ENCODE results near the gene UGDH. TPM values are rescaled to one million over a fixed set of nuclear protein-coding genes. Genes with fewer than 3 reads are reported as not detected.
"Not testable (repeated sequence)": the region's sequence is repeated elsewhere in the genome, so short reads cannot be mapped to it uniquely, and the experiment has no call there.

UGDH gene
- total RNA-seq, 1 donor from 2014 or later: 11.5 TPM

DNA sequence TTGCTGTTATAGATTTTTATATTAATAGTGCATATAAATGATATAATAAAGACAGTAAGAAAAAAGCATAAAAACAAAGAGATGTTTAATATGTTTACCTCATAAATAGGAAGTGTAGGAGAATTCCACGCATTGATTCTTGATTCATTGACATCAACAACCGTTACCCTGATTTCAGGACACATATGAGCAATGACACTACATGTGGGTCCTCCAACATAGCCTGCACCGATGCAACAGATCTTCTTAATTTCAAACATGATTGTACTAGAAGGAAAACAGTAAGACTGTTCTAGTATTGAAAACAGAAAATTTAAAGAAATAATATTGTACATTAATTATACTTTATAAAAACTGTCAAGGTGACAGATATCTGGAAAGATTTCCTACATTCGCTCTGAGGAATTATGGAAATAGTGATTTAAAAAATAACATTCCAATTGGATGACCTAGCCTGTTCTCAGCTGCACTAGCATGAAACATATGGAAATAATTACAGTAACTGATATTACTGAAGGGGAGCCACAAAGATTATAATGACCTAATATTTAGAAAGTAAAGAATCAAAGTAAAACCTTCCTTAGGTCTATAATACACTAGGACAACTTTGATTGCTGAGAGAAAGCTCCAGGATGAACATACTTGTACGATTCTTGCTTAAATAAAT lies 5.9 kb downstream of the UGDH start:
- no peak for DNase-seq
- H3K4me1 ChIP-seq: peaks cover 9% of the 10 kb centered on the region
- intact Hi-C loops (cut with micrococcal nuclease): no loop called here
- TF ChIP-seq, protein P1, sequence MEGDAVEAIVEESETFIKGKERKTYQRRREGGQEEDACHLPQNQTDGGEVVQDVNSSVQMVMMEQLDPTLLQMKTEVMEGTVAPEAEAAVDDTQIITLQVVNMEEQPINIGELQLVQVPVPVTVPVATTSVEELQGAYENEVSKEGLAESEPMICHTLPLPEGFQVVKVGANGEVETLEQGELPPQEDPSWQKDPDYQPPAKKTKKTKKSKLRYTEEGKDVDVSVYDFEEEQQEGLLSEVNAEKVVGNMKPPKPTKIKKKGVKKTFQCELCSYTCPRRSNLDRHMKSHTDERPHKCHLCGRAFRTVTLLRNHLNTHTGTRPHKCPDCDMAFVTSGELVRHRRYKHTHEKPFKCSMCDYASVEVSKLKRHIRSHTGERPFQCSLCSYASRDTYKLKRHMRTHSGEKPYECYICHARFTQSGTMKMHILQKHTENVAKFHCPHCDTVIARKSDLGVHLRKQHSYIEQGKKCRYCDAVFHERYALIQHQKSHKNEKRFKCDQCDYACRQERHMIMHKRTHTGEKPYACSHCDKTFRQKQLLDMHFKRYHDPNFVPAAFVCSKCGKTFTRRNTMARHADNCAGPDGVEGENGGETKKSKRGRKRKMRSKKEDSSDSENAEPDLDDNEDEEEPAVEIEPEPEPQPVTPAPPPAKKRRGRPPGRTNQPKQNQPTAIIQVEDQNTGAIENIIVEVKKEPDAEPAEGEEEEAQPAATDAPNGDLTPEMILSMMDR (IDR thresholded peaks at IDR 0.05; ENCODE audit: borderline replicate concordance): no peak
- H3K27ac ChIP-seq (replicated peaks): no peak overlapping the region
- H3K36me3 ChIP-seq: peaks cover 25% of the 10 kb centered on the region
- H3K9me3 ChIP-seq (replicated peaks): no peaks in the 10 kb centered on the region
- H3K27me3 ChIP-seq (ENCODE audit: low read depth): no peaks in the 10 kb centered on the region
- no peak overlapping the region for H3K4me3 ChIP-seq

GRCh38 chr4:39518484-39518883 lies 8.8 kb downstream of the UGDH start:
- no peaks in the 10 kb centered on the region for H3K4me1 ChIP-seq
- no peak overlapping the region for H3K27ac ChIP-seq (replicated peaks)
- no peaks in the 10 kb centered on the region for H3K27me3 ChIP-seq (ENCODE audit: low read depth)
- no peak for DNase-seq
- peaks cover 41% of the 10 kb centered on the region for H3K36me3 ChIP-seq
- H3K4me3 ChIP-seq: no peak overlapping the region
- H3K9me3 ChIP-seq (replicated peaks): no peaks in the 10 kb centered on the region
- TF ChIP-seq, protein P1 (IDR thresholded peaks at IDR 0.05; ENCODE audit: borderline replicate concordance): no peak
- intact Hi-C loops (cut with micrococcal nuclease): no loop called here

DNA sequence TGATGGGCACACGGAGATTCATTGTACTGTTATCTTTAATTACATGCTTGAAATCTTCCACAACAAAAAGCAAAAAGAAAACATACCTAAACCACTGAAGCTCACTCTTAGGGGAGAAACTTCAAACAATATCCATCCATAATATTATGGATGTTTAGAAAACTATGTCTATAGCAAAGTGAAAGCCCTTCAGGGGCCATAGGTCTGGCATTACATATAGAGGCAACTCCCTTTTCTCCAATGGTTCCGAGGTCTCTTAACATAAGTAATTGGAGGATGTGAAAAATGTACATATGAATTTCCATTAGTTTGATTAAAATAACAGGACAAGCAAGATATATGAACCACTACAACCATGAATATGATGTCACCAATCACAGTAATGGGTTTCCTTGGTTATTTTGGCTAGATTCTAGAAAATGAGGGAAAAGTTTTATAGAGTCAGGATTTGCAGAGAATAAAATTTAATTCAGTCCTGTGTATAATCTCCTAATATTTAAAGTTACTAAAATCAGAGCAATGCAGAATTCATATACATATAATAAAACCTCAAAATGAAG lies 10.8 kb downstream of the UGDH start:
- Histone ChIP-seq H3K9me3 (replicated peaks) (no peaks in the 10 kb centered on the region), H3K4me1 (no peaks in the 10 kb centered on the region), H3K27ac (replicated peaks) (no peak overlapping the region), H3K36me3 (peaks cover 59% of the 10 kb centered on the region), H3K4me3 (no peak overlapping the region), H3K27me3 (ENCODE audit: low read depth) (no peaks in the 10 kb centered on the region)
- intact Hi-C loops (cut with micrococcal nuclease): no loop called here
- TF ChIP-seq, protein P1 (IDR thresholded peaks at IDR 0.05; ENCODE audit: borderline replicate concordance): no peak
- no peak for DNase-seq

- H3K9me3 ChIP-seq (replicated peaks); intact Hi-C loops (cut with micrococcal nuclease); H3K27me3 ChIP-seq (ENCODE audit: low read depth); H3K27ac ChIP-seq (replicated peaks); DNase-seq; H3K4me1 ChIP-seq; H3K4me3 ChIP-seq: not testable (repeated sequence)
- H3K36me3 ChIP-seq: peaks cover 66% of the 10 kb centered on the region
These were observed 11.4 kb downstream of the UGDH start for GRCh38 chr4:39515669-39516401.

GRCh38 chr4:39514888-39515401 lies 12.3 kb downstream of the UGDH start:
- H3K9me3 ChIP-seq (replicated peaks): no peaks in the 10 kb centered on the region
- no peaks in the 10 kb centered on the region for H3K27me3 ChIP-seq (ENCODE audit: low read depth)
- intact Hi-C loops (cut with micrococcal nuclease): no loop called here
- no peak overlapping the region for H3K27ac ChIP-seq (replicated peaks)
- no peak overlapping the region for H3K4me3 ChIP-seq
- H3K36me3 ChIP-seq: peaks cover 71% of the 10 kb centered on the region
- TF ChIP-seq, protein P1 (IDR thresholded peaks at IDR 0.05; ENCODE audit: borderline replicate concordance): no peak
- no peak for DNase-seq
- no peaks in the 10 kb centered on the region for H3K4me1 ChIP-seq

DNA sequence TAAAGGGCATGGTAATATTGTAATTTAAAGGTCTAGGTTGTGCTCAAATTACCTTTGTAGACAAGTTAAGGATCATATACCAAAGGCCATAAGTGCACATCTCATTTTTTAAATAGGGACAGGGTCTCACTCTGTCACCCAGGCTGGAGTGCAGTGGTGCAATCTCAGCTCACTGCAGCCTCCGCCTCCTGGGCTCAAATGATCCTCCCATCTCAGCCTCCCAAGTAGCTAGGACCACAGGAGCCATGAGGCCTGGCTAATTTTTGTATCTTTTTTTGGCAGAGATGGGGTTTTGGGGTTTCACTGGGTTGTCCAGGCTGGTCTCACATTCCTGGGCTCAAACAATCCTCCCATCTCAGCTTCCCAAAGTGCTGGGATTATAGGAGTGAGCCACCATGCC lies 13.0 kb downstream of the UGDH start:
- DNase-seq; H3K9me3 ChIP-seq (replicated peaks); intact Hi-C loops (cut with micrococcal nuclease); H3K4me1 ChIP-seq; H3K27ac ChIP-seq (replicated peaks); H3K27me3 ChIP-seq (ENCODE audit: low read depth); H3K4me3 ChIP-seq: not testable (repeated sequence)
- peaks cover 71% of the 10 kb centered on the region for H3K36me3 ChIP-seq

Measured in left ventricle myocardium inferior (tissue), 1 donor.